ENCODE results near the gene ETS1.

The ETS1 gene

GRCh38 chr11:128548649-128549255 is 38.6 kb downstream of the ETS1 start:
- Histone ChIP-seq H3K9ac (ENCODE audit: low read length) (peak overlapping the region; percentile 82), H3K4me3 (ENCODE audit: low read length) (peak overlapping the region; percentile 72), H3K9me3 (ENCODE audit: control insufficient read depth, low read length) (no peaks in the 10 kb centered on the region), H3K27me3 (replicated peaks; ENCODE audit: control insufficient read depth, insufficient read depth, low read length) (no peaks in the 10 kb centered on the region), H3K36me3 (ENCODE audit: control insufficient read depth, insufficient read depth, low read length, severe bottlenecking) (no peaks in the 10 kb centered on the region), H3K4me1 (ENCODE audit: control insufficient read depth, insufficient read depth, low read length) (peaks cover 37% of the 10 kb centered on the region)
- peak; percentile 47 for DNase-seq (ENCODE audit: low read depth)

GRCh38 chr11:128547946-128548648 is 39.3 kb downstream of the ETS1 start:
- H3K27me3 ChIP-seq (replicated peaks; ENCODE audit: control insufficient read depth, insufficient read depth, low read length): no peaks in the 10 kb centered on the region
- no peak for DNase-seq (ENCODE audit: low read depth)
- H3K4me1 ChIP-seq (ENCODE audit: control insufficient read depth, insufficient read depth, low read length): peaks cover 30% of the 10 kb centered on the region
- H3K36me3 ChIP-seq (ENCODE audit: control insufficient read depth, insufficient read depth, low read length, severe bottlenecking): no peaks in the 10 kb centered on the region
- H3K9me3 ChIP-seq (ENCODE audit: control insufficient read depth, low read length): no peaks in the 10 kb centered on the region
- H3K4me3 ChIP-seq (ENCODE audit: low read length): peak overlapping the region; percentile 72
- H3K9ac ChIP-seq (ENCODE audit: low read length): peak overlapping the region; percentile 82

- Histone ChIP-seq H3K4me3 (ENCODE audit: low read length) (no peak overlapping the region), H3K9me3 (ENCODE audit: control insufficient read depth, low read length) (no peaks in the 10 kb centered on the region), H3K4me1 (ENCODE audit: control insufficient read depth, insufficient read depth, low read length) (peaks cover 28% of the 10 kb centered on the region), H3K9ac (ENCODE audit: low read length) (no peak overlapping the region), H3K36me3 (ENCODE audit: control insufficient read depth, insufficient read depth, low read length, severe bottlenecking) (no peaks in the 10 kb centered on the region), H3K27me3 (replicated peaks; ENCODE audit: control insufficient read depth, insufficient read depth, low read length) (no peaks in the 10 kb centered on the region)
- peak; percentile 16 for DNase-seq (ENCODE audit: low read depth)
These were observed 40.4 kb downstream of the ETS1 start for GRCh38 chr11:128546916-128547315.

GRCh38 chr11:128544471-128545051 is 42.8 kb downstream of the ETS1 start:
- Histone ChIP-seq H3K4me1 (ENCODE audit: control insufficient read depth, insufficient read depth, low read length) (peaks cover 20% of the 10 kb centered on the region), H3K9me3 (ENCODE audit: control insufficient read depth, low read length) (no peaks in the 10 kb centered on the region), H3K9ac (ENCODE audit: low read length) (peak overlapping the region; percentile 13), H3K4me3 (ENCODE audit: low read length) (no peak overlapping the region), H3K36me3 (ENCODE audit: control insufficient read depth, insufficient read depth, low read length, severe bottlenecking) (no peaks in the 10 kb centered on the region), H3K27me3 (replicated peaks; ENCODE audit: control insufficient read depth, insufficient read depth, low read length) (no peaks in the 10 kb centered on the region)
- peak; percentile 65 for DNase-seq (ENCODE audit: low read depth)

GRCh38 chr11:128540469-128540868 is 46.9 kb downstream of the ETS1 start:
- H3K36me3 ChIP-seq (ENCODE audit: control insufficient read depth, insufficient read depth, low read length, severe bottlenecking): no peaks in the 10 kb centered on the region
- H3K9ac ChIP-seq (ENCODE audit: low read length): no peak overlapping the region
- DNase-seq (ENCODE audit: low read depth): no peak
- H3K27me3 ChIP-seq (replicated peaks; ENCODE audit: control insufficient read depth, insufficient read depth, low read length): no peaks in the 10 kb centered on the region
- H3K4me1 ChIP-seq (ENCODE audit: control insufficient read depth, insufficient read depth, low read length): peaks cover 12% of the 10 kb centered on the region
- no peak overlapping the region for H3K4me3 ChIP-seq (ENCODE audit: low read length)
- no peaks in the 10 kb centered on the region for H3K9me3 ChIP-seq (ENCODE audit: control insufficient read depth, low read length)

GRCh38 chr11:128536506-128536905 is 50.9 kb downstream of the ETS1 start:
- Histone ChIP-seq H3K27me3 (replicated peaks; ENCODE audit: control insufficient read depth, insufficient read depth, low read length) (no peaks in the 10 kb centered on the region), H3K9ac (ENCODE audit: low read length) (no peak overlapping the region), H3K4me3 (ENCODE audit: low read length) (no peak overlapping the region), H3K4me1 (ENCODE audit: control insufficient read depth, insufficient read depth, low read length) (peaks cover 6% of the 10 kb centered on the region), H3K9me3 (ENCODE audit: control insufficient read depth, low read length) (no peaks in the 10 kb centered on the region), H3K36me3 (ENCODE audit: control insufficient read depth, insufficient read depth, low read length, severe bottlenecking) (no peaks in the 10 kb centered on the region)
- no peak for DNase-seq (ENCODE audit: low read depth)

- H3K27me3 ChIP-seq (replicated peaks; ENCODE audit: control insufficient read depth, insufficient read depth, low read length): no peaks in the 10 kb centered on the region
- peaks cover 11% of the 10 kb centered on the region for H3K4me1 ChIP-seq (ENCODE audit: control insufficient read depth, insufficient read depth, low read length)
- H3K4me3 ChIP-seq (ENCODE audit: low read length): no peak overlapping the region
- no peaks in the 10 kb centered on the region for H3K9me3 ChIP-seq (ENCODE audit: control insufficient read depth, low read length)
- no peak overlapping the region for H3K9ac ChIP-seq (ENCODE audit: low read length)
- no peak for DNase-seq (ENCODE audit: low read depth)
- no peaks in the 10 kb centered on the region for H3K36me3 ChIP-seq (ENCODE audit: control insufficient read depth, insufficient read depth, low read length, severe bottlenecking)
These were observed 51.6 kb downstream of the ETS1 start for GRCh38 chr11:128535468-128536457.

- H3K4me1 ChIP-seq (ENCODE audit: control insufficient read depth, insufficient read depth, low read length): peaks cover 23% of the 10 kb centered on the region
- H3K27me3 ChIP-seq (replicated peaks; ENCODE audit: control insufficient read depth, insufficient read depth, low read length): no peaks in the 10 kb centered on the region
- H3K4me3 ChIP-seq (ENCODE audit: low read length): no peak overlapping the region
- no peaks in the 10 kb centered on the region for H3K9me3 ChIP-seq (ENCODE audit: control insufficient read depth, low read length)
- no peak overlapping the region for H3K9ac ChIP-seq (ENCODE audit: low read length)
- H3K36me3 ChIP-seq (ENCODE audit: control insufficient read depth, insufficient read depth, low read length, severe bottlenecking): no peaks in the 10 kb centered on the region
- DNase-seq (ENCODE audit: low read depth): no peak
These were observed 53.9 kb downstream of the ETS1 start for GRCh38 chr11:128533472-128533871.

GRCh38 chr11:128532572-128533091 is 54.7 kb downstream of the ETS1 start:
- Histone ChIP-seq H3K27me3 (replicated peaks; ENCODE audit: control insufficient read depth, insufficient read depth, low read length) (no peaks in the 10 kb centered on the region), H3K4me1 (ENCODE audit: control insufficient read depth, insufficient read depth, low read length) (peaks cover 23% of the 10 kb centered on the region), H3K36me3 (ENCODE audit: control insufficient read depth, insufficient read depth, low read length, severe bottlenecking) (no peaks in the 10 kb centered on the region), H3K9me3 (ENCODE audit: control insufficient read depth, low read length) (no peaks in the 10 kb centered on the region), H3K9ac (ENCODE audit: low read length) (no peak overlapping the region), H3K4me3 (ENCODE audit: low read length) (no peak overlapping the region)
- DNase-seq (ENCODE audit: low read depth): no peak

GRCh38 chr11:128532016-128532571 is 55.3 kb downstream of the ETS1 start:
- H3K9ac ChIP-seq (ENCODE audit: low read length): no peak overlapping the region
- H3K27me3 ChIP-seq (replicated peaks; ENCODE audit: control insufficient read depth, insufficient read depth, low read length): no peaks in the 10 kb centered on the region
- H3K9me3 ChIP-seq (ENCODE audit: control insufficient read depth, low read length): no peaks in the 10 kb centered on the region
- H3K4me3 ChIP-seq (ENCODE audit: low read length): no peak overlapping the region
- no peaks in the 10 kb centered on the region for H3K36me3 ChIP-seq (ENCODE audit: control insufficient read depth, insufficient read depth, low read length, severe bottlenecking)
- no peak for DNase-seq (ENCODE audit: low read depth)
- peaks cover 23% of the 10 kb centered on the region for H3K4me1 ChIP-seq (ENCODE audit: control insufficient read depth, insufficient read depth, low read length)
